SK-N-SH treated with all-trans-retinoic acid at 6 μM for 48 hours (cell line): ENCODE results near the gene ARID1B.

ENCODE experiments used
- ATAC-seq: fragments of 200-7000 bp; cut with Tn5 transposase; 3 replicates; pipeline ENCODE4 v1.9.1; 2020; ENCODE audit warnings: mild to moderate bottlenecking, moderate library complexity
- ARNTL ChIP-seq: fragments of 450-650 bp; formaldehyde crosslinking; IDR thresholded peaks from 2 replicates; pipeline ENCODE4 v1.5.0; 2020; ENCODE audit warnings: low read depth, mild to moderate bottlenecking, moderate library complexity, borderline replicate concordance
- BACH2 ChIP-seq: fragments of 250-450 bp; sonication (Bioruptor Pico); IDR thresholded peaks from 2 replicates; pipeline ENCODE4 v1.9.0; 2021; ENCODE audit warnings: mild to moderate bottlenecking, borderline replicate concordance
- CREB5 ChIP-seq: fragments of 250-450 bp; sonication (Bioruptor Pico); IDR thresholded peaks from 2 replicates; pipeline ENCODE4 v1.5.1; 2020; ENCODE audit warnings: low read depth, mild to moderate bottlenecking, moderate library complexity
- CSDC2 ChIP-seq: fragments of 250-450 bp; sonication (Bioruptor Pico); IDR thresholded peaks from 2 replicates; pipeline ENCODE4 v1.5.0; 2020; ENCODE audit warnings: mild to moderate bottlenecking, moderate library complexity
- CSRNP3 ChIP-seq: fragments of 250-450 bp; sonication (Bioruptor Pico); IDR thresholded peaks from 2 replicates; pipeline ENCODE4 v1.5.1; 2021; ENCODE audit warnings: mild to moderate bottlenecking, moderate library complexity
- ESRRG ChIP-seq: fragments of 250-450 bp; sonication (Bioruptor Pico); IDR thresholded peaks from 2 replicates; pipeline ENCODE4 v1.6.1; 2021; ENCODE audit warnings: mild to moderate bottlenecking
- GLIS3 ChIP-seq: fragments of 250-450 bp; sonication (Bioruptor Pico); IDR thresholded peaks from 2 replicates; pipeline ENCODE4 v1.5.0; 2020; ENCODE audit warnings: mild to moderate bottlenecking, moderate library complexity
- ISL1 ChIP-seq: fragments of 250-450 bp; sonication (Bioruptor Pico); IDR thresholded peaks from 2 replicates; pipeline ENCODE4 v2.1.2; 2022; ENCODE audit warnings: mild to moderate bottlenecking, moderate library complexity
- OSR1 ChIP-seq: fragments of 250-450 bp; sonication (Bioruptor Pico); IDR thresholded peaks from 2 replicates; pipeline ENCODE4 v1.8.0; 2022; ENCODE audit warnings: moderate library complexity, mild to moderate bottlenecking, inconsistent platforms
- POU6F1 ChIP-seq: fragments of 250-450 bp; sonication (Bioruptor Pico); IDR thresholded peaks from 2 replicates; pipeline ENCODE4 v1.8.0; 2021; ENCODE audit warnings: low read depth, mild to moderate bottlenecking, moderate library complexity, borderline replicate concordance
- PPARA ChIP-seq: fragments of 250-450 bp; sonication (Bioruptor Pico); IDR thresholded peaks from 2 replicates; pipeline ENCODE4 v1.5.0; 2020; ENCODE audit warnings: mild to moderate bottlenecking, borderline replicate concordance
- RARB ChIP-seq: fragments of 250-450 bp; sonication (Bioruptor Pico); IDR thresholded peaks from 2 replicates; pipeline ENCODE4 v1.8.0; 2021; ENCODE audit warnings: mild to moderate bottlenecking, moderate library complexity
- SNAI2 ChIP-seq: fragments of 250-450 bp; sonication (Bioruptor Pico); IDR thresholded peaks from 2 replicates; pipeline ENCODE4 v1.5.0; 2020; ENCODE audit warnings: mild to moderate bottlenecking, moderate library complexity
- TOX ChIP-seq: fragments of 250-450 bp; sonication (Bioruptor Pico); IDR thresholded peaks from 2 replicates; pipeline ENCODE4 v1.8.0; 2021; ENCODE audit warnings: mild to moderate bottlenecking, moderate library complexity, borderline replicate concordance
- TSHZ2 ChIP-seq: fragments of 250-450 bp; sonication (Bioruptor Pico); IDR thresholded peaks from 2 replicates; pipeline ENCODE4 v1.5.0; 2020; ENCODE audit warnings: mild to moderate bottlenecking, moderate library complexity
- ZC3H10 ChIP-seq: fragments of 250-450 bp; sonication (Bioruptor Pico); IDR thresholded peaks from 2 replicates; pipeline ENCODE4 v1.5.1; 2021; ENCODE audit warnings: mild to moderate bottlenecking, moderate library complexity
- ZFP3 ChIP-seq: fragments of 250-450 bp; sonication (Bioruptor Pico); IDR thresholded peaks from 2 replicates; pipeline ENCODE4 v1.5.0; 2020; ENCODE audit warnings: mild to moderate bottlenecking, moderate library complexity
- ZFP30 ChIP-seq: fragments of 450-650 bp; formaldehyde crosslinking; IDR thresholded peaks from 2 replicates; pipeline ENCODE4 v1.5.0; 2022; ENCODE audit warnings: mild to moderate bottlenecking, moderate library complexity
- ZNF565 ChIP-seq: fragments of 450-650 bp; formaldehyde crosslinking; conservative IDR thresholded peaks from 2 replicates; pipeline ENCODE4 v1.5.0; 2020; ENCODE audit warnings: low read depth, mild to moderate bottlenecking, moderate library complexity
- ZNF70 ChIP-seq: fragments of 450-650 bp; formaldehyde crosslinking; IDR thresholded peaks from 2 replicates; pipeline ENCODE4 v1.5.0; 2020; ENCODE audit warnings: mild to moderate bottlenecking, moderate library complexity

The ARID1B gene

GRCh38 chr6:157080986-157081391 lies 303.8 kb downstream of the ARID1B start:
- ATAC-seq: no peak
- TF ChIP-seq ZNF70 (no peak), CREB5 (CRISPR knock-in tag) (no peak), CSRNP3 (CRISPR knock-in tag) (no peak), PPARA (CRISPR knock-in tag) (no peak), BACH2 (CRISPR knock-in tag) (no peak), POU6F1 (CRISPR knock-in tag) (no peak), TOX (no peak), ISL1 (CRISPR knock-in tag) (no peak), ARNTL (no peak), OSR1 (no peak), TSHZ2 (CRISPR knock-in tag) (no peak), RARB (CRISPR knock-in tag) (no peak), ZNF565 (no peak), ZFP3 (CRISPR knock-in tag) (no peak), GLIS3 (CRISPR knock-in tag) (no peak), CSDC2 (CRISPR knock-in tag) (no peak), ZFP30 (no peak)

GRCh38 chr6:157083343-157083742 lies 306.2 kb downstream of the ARID1B start:
- no peak for TF ChIP-seq ZNF70
- no peak for TF ChIP-seq SNAI2 (CRISPR knock-in tag)
- TF ChIP-seq, all 23 proteins: peak for 0
- no peak for ATAC-seq

- TF ChIP-seq SNAI2 (CRISPR knock-in tag) (no peak), ZC3H10 (CRISPR knock-in tag) (no peak), CSRNP3 (CRISPR knock-in tag) (no peak), ESRRG (CRISPR knock-in tag) (no peak)
- TF ChIP-seq, all 23 proteins: peak for 0
Measured at GRCh38 chr6:157086632-157087031, 309.5 kb downstream of the ARID1B start.

GRCh38 chr6:157087974-157088373 lies 310.8 kb downstream of the ARID1B start:
- no peak for ATAC-seq
- TF ChIP-seq PPARA (CRISPR knock-in tag): no peak
- TF ChIP-seq TSHZ2 (CRISPR knock-in tag): no peak
- no peak for TF ChIP-seq GLIS3 (CRISPR knock-in tag)
- no peak for TF ChIP-seq ESRRG (CRISPR knock-in tag)
- no peak for TF ChIP-seq BACH2 (CRISPR knock-in tag)

More at GRCh38 chr6:157086632-157087031, 309.5 kb downstream of the ARID1B start:
- ATAC-seq: no peak
